HG03139 (cell line): ENCODE measurements around the gene JOSD2.

Experiments used
- ATAC-seq: cut with Tn5 transposase; IDR thresholded peaks from one replicate; pipeline ENCODE4 v1.9.1; 2021; ENCODE audit not compliant: unreplicated experiment

Gene JOSD2

DNA sequence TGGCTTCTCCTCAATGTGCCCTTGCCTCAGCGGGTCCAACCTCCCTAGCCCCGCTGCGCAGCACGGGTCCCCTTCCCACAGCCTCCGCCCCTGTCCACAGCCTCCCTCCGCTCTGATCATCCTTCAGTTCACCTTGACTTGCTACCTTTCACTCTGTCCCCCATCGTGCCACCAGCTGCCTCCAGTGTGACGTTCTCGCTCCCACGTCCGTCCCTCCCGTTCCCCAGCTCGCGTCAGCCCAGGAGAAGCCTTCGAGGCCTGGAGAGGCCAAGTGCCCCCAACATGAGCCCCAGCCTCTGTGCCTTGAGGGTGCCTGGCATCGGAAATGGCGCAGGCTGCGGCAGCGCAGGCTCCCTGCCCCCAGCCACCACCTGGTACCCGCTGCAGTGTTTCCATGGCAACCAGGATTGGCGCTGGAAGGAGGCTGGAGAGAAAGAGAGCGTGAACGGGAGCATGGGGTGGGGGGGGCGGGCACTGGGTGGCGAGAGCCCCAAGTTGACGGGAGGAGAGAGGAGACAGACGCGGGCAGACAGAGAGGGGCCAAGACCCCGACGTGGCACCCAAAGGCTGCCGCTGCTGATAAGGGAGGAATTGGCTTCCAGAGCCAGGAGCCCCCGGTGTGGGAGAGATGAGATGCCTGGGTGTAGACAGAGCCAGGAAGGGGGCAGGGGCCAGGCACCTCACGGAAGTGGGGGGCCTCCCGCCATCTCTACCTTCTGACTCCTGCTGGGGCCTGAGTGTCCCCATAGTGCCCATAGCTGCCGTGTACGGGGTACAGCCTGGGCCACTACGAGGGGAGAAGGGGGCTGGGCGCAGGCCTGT is 3.6 kb upstream of the JOSD2 start:
- ATAC-seq = no peak

GRCh38 chr19:50513746-50514345 is 2.9 kb upstream of the JOSD2 start, which contains the start of gene ASPDH:
TSS of gene ASPDH (minus strand) at chr19:50513913. CDS start at chr19:50513823, 90 bp downstream.
- no peak for ATAC-seq

- no peak for ATAC-seq
Observed at GRCh38 chr19:50512999-50513745, 2.2 kb upstream of the JOSD2 start.

- no peak for ATAC-seq
Observed at GRCh38 chr19:50512112-50512998, 1.4 kb upstream of the JOSD2 start.

DNA sequence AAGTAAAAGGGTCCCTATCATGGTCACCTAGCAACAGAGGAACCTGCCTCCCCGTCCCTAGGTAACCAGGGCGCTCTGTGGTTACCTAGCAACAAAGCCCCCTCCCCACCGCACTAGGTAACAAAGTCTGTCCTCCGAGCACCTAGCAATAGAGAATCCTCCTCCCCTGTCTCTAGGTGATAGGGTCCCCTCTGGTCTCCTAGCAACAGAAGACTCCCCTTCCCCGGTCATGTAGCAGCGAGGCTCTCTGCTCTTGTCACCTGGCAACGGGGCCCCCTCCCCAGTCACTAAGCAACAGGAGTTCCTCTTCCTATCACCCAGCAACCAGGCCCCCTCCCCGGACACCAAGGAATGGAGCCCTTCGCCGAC is 307 bp downstream of the JOSD2 start:
- ATAC-seq = no peak

GRCh38 chr19:50510121-50510670 is 795 bp downstream of the JOSD2 start:
- ATAC-seq = no peak

GRCh38 chr19:50509366-50509765 is 1.6 kb downstream of the JOSD2 start:
- ATAC-seq = no peak

DNA sequence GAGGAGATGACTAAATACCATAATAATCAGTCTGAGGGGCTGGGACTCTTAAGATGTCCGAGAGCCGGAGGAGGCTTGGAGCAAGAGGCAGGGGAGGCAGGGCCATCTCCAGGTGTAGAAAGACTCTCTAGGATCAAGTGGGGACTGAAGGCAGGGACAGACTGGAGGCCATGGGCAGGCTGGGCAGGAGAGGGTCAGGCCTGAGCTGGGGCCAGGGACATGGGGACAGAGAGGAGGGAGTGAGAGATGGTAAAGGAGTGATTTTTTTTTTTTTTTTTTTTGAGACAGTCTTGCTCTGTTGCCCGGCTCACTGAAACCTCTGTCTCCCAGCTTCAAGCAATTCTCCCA is 2.2 kb downstream of the JOSD2 start:
- no peak for ATAC-seq

GRCh38 chr19:50507376-50507775 is 3.6 kb downstream of the JOSD2 start:
- ATAC-seq = no peak

DNA sequence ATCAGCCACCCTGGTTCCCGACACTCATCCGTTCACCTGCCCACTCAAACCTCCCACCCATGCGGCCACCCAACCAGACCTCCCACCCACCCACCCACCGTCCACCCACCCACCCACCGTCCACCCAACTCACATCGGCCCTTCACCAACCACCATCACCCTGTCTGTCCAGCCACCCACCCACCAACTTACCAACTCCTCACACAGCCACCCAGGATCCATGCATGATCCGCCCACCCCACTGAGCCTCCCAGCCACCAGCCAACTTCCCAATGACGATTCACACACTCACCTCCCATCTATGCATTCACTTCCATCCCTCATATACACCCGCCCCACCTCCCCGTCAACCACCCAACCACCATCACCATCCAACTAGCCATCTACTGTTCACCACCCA is 4.3 kb downstream of the JOSD2 start:
- no peak for ATAC-seq

- no peak for ATAC-seq
Observed at GRCh38 chr19:50505856-50506611, 5.0 kb downstream of the JOSD2 start.

- no peak for ATAC-seq
Observed at GRCh38 chr19:50501568-50502475, 9.2 kb downstream of the JOSD2 start.

DNA sequence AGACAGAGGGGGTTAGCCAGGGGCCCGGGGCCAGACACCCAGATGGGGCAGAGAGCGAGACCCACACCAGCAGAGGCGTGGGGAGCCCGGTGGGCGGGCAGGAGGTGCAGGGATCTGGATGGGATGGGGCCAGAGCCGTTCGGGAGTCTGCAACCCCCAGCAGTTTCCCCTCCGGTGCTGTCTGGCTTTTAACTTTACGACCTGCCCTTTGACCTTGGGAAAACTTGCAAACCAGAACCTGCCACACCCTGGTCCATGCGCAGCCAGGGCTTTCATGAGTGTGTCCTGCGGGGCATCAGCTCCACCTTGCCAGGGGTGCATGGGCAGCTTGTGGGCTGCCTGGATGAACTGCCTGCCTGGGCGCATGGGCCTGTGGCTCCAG is 9.8 kb downstream of the JOSD2 start:
- no peak for ATAC-seq

- ATAC-seq = no peak
Observed at GRCh38 chr19:50500753-50501151, 10.2 kb downstream of the JOSD2 start.

GRCh38 chr19:50500060-50500752 is 10.8 kb downstream of the JOSD2 start:
- ATAC-seq = no peak

DNA sequence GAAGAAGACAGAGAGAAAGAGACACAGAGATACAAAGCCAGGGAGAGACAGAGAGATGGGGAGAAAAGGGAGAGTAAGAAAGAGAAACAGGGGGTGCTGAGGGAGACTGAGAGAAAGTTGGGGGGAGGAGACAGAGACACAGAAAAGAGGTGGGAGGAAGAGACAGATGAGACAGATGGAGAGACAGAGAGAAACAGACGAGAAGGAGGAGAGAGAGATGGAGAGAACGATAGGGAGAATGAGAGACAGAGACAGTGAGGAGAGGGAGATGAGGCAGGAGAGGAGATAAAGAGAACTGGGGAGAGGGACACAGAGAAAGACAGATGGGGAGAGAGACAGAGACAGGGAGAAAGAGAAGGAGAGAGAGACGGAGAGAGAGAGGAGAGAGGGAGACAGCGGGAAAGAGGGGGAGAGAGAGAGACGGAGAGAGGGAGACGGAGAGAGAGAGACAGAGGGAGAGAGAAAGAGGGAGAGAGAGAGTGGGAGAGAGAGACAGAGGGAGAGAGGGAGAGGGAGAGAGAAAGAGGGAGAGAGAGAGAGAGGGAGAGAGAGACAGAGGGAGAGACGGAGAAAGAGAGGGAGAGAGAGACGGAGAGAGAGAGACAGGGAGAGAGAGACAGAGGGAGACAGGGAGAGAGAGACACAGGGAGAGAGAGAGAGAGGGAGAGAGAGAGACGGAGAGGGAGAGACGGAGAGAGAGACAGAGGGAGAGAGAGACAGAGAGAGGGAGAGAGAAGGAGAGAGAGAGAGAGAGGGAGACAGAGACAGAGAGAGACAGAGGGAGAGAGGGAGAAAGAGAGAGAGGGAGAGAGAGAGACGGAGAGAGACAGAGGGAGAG is 12.6 kb downstream of the JOSD2 start:
- ATAC-seq = no peak

GRCh38 chr19:50497022-50497405 is 14.0 kb downstream of the JOSD2 start:
- ATAC-seq = no peak
